Upper lobe of right lung (tissue), 1 donor: Measurements from ENCODE around the gene KDM3A. TPM values are rescaled to one million over a fixed set of nuclear protein-coding genes. Genes with fewer than 3 reads are reported as not detected.

Source experiments
- ATAC-seq: fragments of 200-7000 bp; cut with Tn5 transposase; one replicate; pipeline ENCODE4 v1.9.1; 2020; ENCODE audit warnings: mild to moderate bottlenecking, moderate library complexity
- DNase-seq: peaks from one replicate; pipeline ENCODE4 v3.0.0-alpha.2; 2020
- H3K27ac ChIP-seq: fragments of 200-600 bp; one replicate; pipeline ENCODE4 v1.8.0; 2022
- H3K27me3 ChIP-seq: fragments of 200-600 bp; one replicate; pipeline ENCODE4 v1.8.0; 2022; ENCODE audit warnings: mild to moderate bottlenecking
- H3K36me3 ChIP-seq: fragments of 200-600 bp; one replicate; pipeline ENCODE4 v1.8.0; 2022
- H3K4me1 ChIP-seq: fragments of 200-600 bp; one replicate; pipeline ENCODE4 v1.8.0; 2022
- H3K4me3 ChIP-seq: fragments of 200-600 bp; one replicate; pipeline ENCODE4 v1.8.0; 2022; ENCODE audit warnings: mild to moderate bottlenecking
- H3K9me3 ChIP-seq: fragments of 200-600 bp; one replicate; pipeline ENCODE4 v1.8.0; 2022
- intact Hi-C: fragments of 100-400 bp; cut with DNase I; formaldehyde crosslinking; loops from one replicate; pipeline ENCODE4 v1.11.0; 2022
- long read RNA-seq: library from polyadenylated mRNA; unstranded; transcript quantifications from one replicate; pipeline ENCODE4 v2.0.0, GENCODE V29; 2021
- total RNA-seq: library from RNA; stranded (reverse); fragmentation: NEBNext Ultra II Directional; extraction: Animal tissue kit (Norgen Biotek cat#: 25700); gene quantifications from one replicate; pipeline ENCODE4 v1.2.1, GENCODE V29; 2021
- TF ChIP-seq, protein P1 (sequence below): fragments of 200-600 bp; IDR thresholded peaks from one replicate; pipeline ENCODE4 v1.8.0; 2022; ENCODE audit warnings: antibody characterized with exemption
- donor health status: DM: no; HTN: yes; CAD: no; lungs with severe emphysema.

Gene KDM3A, protein sequence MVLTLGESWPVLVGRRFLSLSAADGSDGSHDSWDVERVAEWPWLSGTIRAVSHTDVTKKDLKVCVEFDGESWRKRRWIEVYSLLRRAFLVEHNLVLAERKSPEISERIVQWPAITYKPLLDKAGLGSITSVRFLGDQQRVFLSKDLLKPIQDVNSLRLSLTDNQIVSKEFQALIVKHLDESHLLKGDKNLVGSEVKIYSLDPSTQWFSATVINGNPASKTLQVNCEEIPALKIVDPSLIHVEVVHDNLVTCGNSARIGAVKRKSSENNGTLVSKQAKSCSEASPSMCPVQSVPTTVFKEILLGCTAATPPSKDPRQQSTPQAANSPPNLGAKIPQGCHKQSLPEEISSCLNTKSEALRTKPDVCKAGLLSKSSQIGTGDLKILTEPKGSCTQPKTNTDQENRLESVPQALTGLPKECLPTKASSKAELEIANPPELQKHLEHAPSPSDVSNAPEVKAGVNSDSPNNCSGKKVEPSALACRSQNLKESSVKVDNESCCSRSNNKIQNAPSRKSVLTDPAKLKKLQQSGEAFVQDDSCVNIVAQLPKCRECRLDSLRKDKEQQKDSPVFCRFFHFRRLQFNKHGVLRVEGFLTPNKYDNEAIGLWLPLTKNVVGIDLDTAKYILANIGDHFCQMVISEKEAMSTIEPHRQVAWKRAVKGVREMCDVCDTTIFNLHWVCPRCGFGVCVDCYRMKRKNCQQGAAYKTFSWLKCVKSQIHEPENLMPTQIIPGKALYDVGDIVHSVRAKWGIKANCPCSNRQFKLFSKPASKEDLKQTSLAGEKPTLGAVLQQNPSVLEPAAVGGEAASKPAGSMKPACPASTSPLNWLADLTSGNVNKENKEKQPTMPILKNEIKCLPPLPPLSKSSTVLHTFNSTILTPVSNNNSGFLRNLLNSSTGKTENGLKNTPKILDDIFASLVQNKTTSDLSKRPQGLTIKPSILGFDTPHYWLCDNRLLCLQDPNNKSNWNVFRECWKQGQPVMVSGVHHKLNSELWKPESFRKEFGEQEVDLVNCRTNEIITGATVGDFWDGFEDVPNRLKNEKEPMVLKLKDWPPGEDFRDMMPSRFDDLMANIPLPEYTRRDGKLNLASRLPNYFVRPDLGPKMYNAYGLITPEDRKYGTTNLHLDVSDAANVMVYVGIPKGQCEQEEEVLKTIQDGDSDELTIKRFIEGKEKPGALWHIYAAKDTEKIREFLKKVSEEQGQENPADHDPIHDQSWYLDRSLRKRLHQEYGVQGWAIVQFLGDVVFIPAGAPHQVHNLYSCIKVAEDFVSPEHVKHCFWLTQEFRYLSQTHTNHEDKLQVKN (N-terminal part only)
- 49.1 TPM for total RNA-seq
- long read RNA-seq, full-length matches to known transcripts, result 23 of 36 reads
- long read RNA-seq, partial matches to known transcripts, result 9 of 36 reads
- long read RNA-seq, other reads (novel, unspliced or antisense), result 4 of 36 reads

GRCh38 chr2:86440631-86441391 lies at the start of gene KDM3A:
Gene KDM3A, plus strand, starts transcription at chr2:86441371. Its CDS starts 677 bp downstream, at chr2:86442048.
- Histone ChIP-seq H3K27ac (peak within 1 kb of the TSS; percentile 94), H3K9me3 (peaks cover 9% of the 10 kb centered on the region), H3K27me3 (no peaks in the 10 kb centered on the region), H3K36me3 (peaks cover 7% of the 10 kb centered on the region), H3K4me1 (peaks cover 30% of the 10 kb centered on the region), H3K4me3 (peak within 1 kb of the TSS; percentile 74)
- TF ChIP-seq, protein P1, sequence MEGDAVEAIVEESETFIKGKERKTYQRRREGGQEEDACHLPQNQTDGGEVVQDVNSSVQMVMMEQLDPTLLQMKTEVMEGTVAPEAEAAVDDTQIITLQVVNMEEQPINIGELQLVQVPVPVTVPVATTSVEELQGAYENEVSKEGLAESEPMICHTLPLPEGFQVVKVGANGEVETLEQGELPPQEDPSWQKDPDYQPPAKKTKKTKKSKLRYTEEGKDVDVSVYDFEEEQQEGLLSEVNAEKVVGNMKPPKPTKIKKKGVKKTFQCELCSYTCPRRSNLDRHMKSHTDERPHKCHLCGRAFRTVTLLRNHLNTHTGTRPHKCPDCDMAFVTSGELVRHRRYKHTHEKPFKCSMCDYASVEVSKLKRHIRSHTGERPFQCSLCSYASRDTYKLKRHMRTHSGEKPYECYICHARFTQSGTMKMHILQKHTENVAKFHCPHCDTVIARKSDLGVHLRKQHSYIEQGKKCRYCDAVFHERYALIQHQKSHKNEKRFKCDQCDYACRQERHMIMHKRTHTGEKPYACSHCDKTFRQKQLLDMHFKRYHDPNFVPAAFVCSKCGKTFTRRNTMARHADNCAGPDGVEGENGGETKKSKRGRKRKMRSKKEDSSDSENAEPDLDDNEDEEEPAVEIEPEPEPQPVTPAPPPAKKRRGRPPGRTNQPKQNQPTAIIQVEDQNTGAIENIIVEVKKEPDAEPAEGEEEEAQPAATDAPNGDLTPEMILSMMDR, result no peak
- ATAC-seq (peak; percentile 95), DNase-seq (peak; percentile 100)
- intact Hi-C loops, result no loop called here

DNA sequence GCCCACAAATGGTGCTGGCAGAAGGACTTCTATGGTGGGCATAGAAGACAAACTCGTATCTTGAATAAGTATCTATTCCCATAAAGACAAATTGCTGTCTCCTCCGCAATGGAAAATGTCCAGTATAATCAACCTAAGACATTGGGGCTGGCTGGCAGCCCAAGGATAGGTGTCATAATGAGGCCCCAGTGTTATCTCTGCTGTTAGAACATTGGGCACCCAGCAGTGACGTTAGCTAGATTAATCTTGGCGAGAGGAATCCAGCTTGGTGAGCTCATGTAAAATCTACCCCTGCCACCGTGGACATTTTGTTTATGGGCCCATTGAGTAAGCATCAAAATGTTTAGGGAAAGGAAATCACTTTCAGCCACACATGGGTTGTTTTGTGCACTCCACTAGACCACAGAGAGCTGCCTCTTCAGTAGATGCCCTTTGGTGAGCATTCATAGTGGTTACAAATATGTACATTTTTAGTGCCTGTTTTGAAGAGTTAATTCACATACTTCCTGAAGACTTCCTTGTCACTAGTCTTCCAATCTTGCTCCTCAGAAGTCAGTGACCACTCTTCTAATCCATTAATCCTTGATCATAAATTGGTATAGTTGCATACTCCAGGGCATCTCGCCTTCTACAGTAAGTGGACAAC lies 48.2 kb upstream of the KDM3A start:
- Histone ChIP-seq H3K4me3 (no peak overlapping the region), H3K27me3 (no peaks in the 10 kb centered on the region), H3K4me1 (peaks cover 8% of the 10 kb centered on the region), H3K36me3 (no peaks in the 10 kb centered on the region), H3K9me3 (no peaks in the 10 kb centered on the region), H3K27ac (no peak overlapping the region)
- intact Hi-C loops, result no loop called here
- ATAC-seq (no peak), DNase-seq (no peak)
- TF ChIP-seq, protein P1, result no peak

DNA sequence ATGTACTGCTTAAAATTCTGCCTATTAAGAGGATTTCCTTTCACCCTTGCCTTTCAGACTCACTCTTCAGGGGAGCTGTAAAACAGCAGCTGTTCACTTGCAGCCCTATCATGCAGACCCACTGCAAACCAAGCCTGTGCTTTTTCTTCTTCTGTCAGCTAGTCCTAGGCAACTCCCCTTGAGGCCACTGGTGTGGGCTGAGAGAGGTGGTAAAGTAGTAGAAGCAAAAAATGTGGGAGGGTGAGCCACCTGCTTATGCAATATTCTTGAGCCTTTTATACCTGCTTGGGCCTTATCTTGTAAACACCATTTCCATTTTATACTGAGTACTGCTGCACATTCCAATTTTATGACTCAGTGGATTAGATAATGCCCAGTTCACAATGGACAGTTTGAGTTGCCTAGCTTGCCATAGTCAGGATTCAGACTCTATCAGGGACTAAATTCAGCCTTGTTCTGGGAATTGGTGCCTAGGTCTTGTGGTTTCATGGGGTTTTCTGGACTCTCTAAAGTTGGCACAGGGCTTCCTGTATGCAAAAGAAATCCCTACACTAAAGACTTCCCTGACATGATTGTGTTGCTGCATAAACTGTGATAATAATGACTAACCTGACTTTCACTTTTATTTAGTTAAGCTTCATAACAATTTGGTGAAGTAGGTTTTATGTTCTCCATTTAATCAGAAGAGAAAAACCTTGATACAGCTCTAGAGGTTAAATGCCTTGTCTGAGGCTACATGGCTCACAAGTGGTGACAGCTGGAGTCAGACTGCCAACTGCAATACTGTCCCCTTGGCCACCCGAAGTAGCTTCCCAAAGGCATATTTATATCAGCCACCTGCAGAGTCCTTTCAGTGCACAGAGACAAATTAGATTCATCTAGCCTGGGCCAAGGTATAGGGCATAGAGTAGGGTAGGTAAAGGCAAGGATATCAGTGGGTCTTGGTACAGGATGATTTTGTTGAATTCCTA lies 47.4 kb upstream of the KDM3A start:
- DNase-seq (no peak), ATAC-seq (peak; percentile 88)
- Histone ChIP-seq H3K4me3 (no peak overlapping the region), H3K27me3 (no peaks in the 10 kb centered on the region), H3K9me3 (no peaks in the 10 kb centered on the region), H3K36me3 (no peaks in the 10 kb centered on the region), H3K27ac (peak overlapping the region; percentile 58), H3K4me1 (peaks cover 8% of the 10 kb centered on the region)
- intact Hi-C loops, result no loop called here
- TF ChIP-seq, protein P1, result no peak

GRCh38 chr2:86396291-86396785 lies 44.8 kb upstream of the KDM3A start:
- Histone ChIP-seq H3K27ac (no peak overlapping the region), H3K27me3 (no peaks in the 10 kb centered on the region), H3K9me3 (no peaks in the 10 kb centered on the region), H3K4me1 (peaks cover 8% of the 10 kb centered on the region), H3K36me3 (no peaks in the 10 kb centered on the region), H3K4me3 (no peak overlapping the region)
- ATAC-seq (peak; percentile 84), DNase-seq (no peak)
- TF ChIP-seq, protein P1, result peak; percentile 41
- intact Hi-C loops, result no loop called here
